IMR-90 (cell line): ENCODE data around the gene DTD1.

Source experiments
- BHLHE40 ChIP-seq: fragments of 150-350 bp; IDR thresholded peaks from 2 replicates; pipeline ENCODE4 v1.6.1; 2016; ENCODE audit warnings: mild to moderate bottlenecking, low read depth, low read length
- CTCF ChIP-seq: conservative IDR thresholded peaks from 2 replicates; pipeline ENCODE4 v1.5.1; 2012; ENCODE audit warnings: mild to moderate bottlenecking, low read depth, low read length, improper control_type of control experiment
- FOS ChIP-seq: fragments of 150-350 bp; IDR thresholded peaks from 2 replicates; pipeline ENCODE4 v1.6.1; 2016; ENCODE audit warnings: low read depth, low read length
- USF2 ChIP-seq: fragments of 150-350 bp; IDR thresholded peaks from 2 replicates; pipeline ENCODE4 v1.6.1; 2017; ENCODE audit warnings: mild to moderate bottlenecking, antibody characterized with exemption, low read length, low read depth

GRCh38 chr20:18808712-18809111, 220.9 kb downstream of the DTD1 start:
- no peak for TF ChIP-seq FOS
- TF ChIP-seq BHLHE40 = no peak
- no peak for TF ChIP-seq USF2
- no peak for TF ChIP-seq CTCF
